GM21390 (cell line): ENCODE results near the gene TMEM185A.
A peak's percentile ranks its signal among the peaks of the same experiment; 100 is the strongest.
"Not testable (repeated sequence)": the region's sequence is repeated elsewhere in the genome, so short reads cannot be mapped to it uniquely, and the experiment has no call there.

Experiments
- ATAC-seq: cut with Tn5 transposase; IDR thresholded peaks from one replicate; pipeline ENCODE4 v1.9.1; 2021; ENCODE audit not compliant: unreplicated experiment

TMEM185A gene

DNA sequence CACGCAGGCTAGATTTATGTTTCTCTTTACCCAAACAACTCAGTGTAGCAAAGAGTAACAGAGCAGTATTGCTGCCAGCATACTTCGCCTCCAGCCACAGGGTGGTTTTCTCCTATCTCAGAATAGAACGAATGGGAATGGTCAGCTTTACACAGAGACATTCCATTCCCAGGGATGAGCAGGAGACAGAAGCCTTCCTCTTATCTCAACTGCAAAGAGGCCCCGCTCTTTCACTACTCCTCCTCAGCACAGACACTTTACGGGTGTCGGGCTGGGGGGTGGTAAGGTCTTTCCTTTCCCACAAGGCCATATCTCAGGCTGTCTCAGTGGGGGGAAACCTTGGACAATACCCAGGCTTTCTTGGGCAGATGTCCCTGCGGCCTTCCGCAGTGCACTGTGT lies 4.8 kb downstream of the TMEM185A start:
- not testable (repeated sequence) for ATAC-seq

DNA sequence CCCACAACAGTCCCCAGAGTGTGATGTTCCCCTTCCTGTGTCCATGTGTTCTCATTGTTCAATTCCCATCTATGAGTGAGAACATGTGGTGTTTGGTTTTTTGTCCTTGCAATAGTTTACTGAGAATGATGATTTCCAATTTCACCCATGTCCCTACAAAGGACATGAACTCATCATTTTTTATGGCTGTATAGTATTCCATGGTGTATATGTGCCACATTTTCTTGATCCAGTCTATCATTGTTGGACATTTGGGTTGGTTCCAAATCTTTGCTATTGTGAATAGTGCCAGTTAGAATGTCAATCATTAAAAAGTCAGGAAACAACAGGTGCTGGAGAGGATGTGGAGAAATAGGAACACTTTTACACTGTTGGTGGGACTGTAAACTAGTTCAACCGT lies 11.9 kb downstream of the TMEM185A start:
- ATAC-seq, result not testable (repeated sequence)

DNA sequence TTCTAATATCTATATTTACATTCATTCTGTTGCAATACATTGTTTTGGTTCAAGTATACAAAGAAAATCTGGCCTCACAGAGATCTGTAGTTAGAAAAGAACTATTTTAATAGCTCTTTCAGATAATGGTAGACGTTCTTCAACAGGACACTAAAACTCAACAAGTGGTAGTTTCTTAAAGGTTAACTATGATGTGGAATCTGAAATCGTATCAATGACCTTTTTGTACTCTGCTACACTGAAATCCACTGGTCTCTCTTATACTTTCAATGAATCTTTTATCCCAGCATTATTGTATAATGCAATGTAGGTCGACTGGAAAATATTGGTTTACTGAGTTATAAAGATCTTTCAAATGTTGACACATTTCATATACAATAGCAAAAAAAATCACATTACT lies 12.7 kb downstream of the TMEM185A start:
- no peak for ATAC-seq

DNA sequence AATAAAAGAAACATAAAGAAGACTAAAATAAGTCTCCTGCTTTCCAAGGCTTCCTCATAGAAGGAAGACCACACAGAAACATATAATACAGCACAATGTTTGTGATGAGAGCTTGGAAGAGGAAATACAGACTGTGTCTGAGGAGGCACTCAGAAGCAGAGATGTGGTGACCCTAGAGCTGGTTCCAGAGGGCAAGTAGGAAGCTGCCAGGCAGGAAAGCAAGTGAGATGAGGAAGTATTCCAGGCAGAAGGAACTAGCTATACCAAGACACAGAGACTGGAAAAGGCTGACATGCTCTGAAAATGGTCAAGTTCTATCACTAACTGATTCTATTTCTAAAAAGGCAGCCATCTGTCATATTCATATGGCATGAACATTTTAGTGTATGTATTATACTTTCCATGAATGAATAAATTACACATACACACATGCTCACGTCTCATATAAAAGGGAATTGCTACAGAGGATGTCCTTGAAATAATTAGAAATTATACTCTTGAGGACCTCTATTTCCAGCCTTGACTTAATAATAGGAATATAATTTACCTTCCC lies 19.9 kb downstream of the TMEM185A start:
- no peak for ATAC-seq

DNA sequence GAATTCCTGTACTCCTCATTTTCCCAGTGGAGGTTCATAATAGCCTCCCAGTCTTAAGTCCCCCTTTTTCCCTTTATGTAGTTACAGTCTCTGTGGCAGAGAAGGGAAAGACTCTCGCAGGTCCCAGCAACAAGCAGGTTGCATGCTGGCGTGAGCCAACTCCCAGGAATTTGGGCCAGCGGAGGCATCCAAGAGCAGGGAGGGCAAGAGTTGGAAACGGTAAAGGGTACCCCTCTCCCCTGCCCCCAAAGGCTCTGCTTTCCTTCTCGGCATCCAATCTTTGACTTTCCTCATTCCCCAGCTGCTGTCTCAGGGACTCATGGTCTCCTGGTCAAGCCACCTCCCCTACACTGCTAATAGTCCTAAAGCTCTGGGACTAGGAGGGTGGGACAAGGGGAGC lies 21.1 kb downstream of the TMEM185A start:
- ATAC-seq, result no peak

DNA sequence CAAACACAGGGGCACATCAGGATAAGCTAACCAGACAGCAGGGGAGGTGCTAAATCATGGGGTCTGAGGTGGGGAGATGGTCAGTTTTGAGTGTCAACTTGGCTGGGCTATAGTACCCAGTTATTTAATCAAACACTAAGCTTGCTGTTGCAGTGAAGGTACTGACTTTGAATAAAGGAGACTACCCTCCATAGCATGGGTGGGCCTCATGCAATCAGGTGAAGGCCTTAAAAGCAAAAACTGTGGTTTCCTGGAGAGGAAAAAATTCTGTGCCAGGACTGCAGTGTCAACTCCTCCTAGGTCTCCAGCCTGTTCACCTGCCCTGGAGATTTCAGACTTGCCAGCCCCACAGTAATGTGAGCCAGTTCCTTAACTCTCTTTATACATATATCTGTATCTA lies 23.9 kb downstream of the TMEM185A start:
- no peak for ATAC-seq

DNA sequence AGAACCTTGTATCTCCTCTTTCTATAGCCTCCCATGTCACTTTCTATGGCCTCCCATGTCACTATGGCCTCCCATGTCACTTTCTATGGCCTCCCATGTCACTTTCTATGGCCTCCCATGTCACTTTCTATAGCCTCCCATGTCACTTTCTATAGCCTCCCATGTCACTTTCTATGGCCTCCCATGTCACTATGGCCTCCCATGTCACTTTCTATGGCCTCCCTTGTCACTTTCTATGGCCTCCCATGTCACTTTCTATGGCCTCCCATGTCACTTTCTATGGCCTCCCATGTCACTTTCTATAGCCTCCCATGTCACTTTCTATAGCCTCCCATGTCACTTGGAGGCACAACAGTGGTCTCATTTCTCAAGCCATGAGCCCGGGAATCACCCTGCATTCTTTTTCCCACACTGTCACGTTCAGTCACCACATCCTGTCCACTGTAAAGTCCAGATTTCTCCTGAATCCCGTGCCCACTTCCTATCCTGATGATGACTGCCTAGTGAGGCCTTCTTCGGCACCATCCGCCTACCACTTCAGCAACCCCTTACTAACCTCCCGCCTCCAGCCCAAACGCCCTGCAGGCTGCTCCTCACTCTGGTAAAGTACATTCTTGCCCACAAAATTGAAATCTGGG lies 26.2 kb downstream of the TMEM185A start:
- ATAC-seq, result not testable (repeated sequence)

DNA sequence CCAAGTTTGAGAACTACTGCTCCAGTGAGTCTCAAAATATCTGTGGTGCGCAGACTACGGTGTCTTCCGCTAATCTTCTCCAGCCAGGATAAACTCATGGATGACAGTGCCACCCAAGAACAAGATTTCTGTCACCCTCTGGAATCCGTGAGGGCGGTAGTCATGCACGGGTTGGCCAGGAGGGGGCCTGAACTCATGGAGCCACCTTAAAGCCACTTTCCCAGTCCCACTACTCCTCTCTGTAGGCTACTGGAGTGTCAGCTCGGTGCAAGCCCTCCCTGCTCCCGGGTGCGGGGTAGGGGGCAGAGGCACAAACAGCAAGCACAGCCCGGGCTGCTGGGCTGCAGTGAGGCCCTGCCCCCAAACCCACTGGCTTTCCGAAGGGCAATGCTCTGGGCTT lies 33.0 kb downstream of the TMEM185A start:
- not testable (repeated sequence) for ATAC-seq

DNA sequence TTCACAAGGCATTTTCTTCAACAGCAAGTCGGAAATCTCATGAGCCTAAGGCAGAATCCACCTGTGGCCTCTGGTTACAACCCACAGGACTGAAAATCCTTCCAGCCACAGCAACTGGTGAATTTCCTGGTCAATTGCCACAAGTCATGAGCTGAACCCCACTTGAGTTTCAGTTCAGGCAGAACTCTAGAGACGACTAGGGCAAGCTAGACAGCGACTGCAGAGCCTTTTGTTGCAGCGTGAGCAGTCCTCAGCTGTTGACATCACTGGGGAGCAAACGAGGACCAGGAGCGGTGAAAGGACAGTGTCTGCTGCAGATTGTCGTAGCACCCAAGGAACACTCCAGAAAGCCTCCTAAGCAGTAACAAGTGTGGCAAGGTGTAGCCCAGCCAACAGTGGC lies 35.6 kb downstream of the TMEM185A start:
- ATAC-seq, result not testable (repeated sequence)

DNA sequence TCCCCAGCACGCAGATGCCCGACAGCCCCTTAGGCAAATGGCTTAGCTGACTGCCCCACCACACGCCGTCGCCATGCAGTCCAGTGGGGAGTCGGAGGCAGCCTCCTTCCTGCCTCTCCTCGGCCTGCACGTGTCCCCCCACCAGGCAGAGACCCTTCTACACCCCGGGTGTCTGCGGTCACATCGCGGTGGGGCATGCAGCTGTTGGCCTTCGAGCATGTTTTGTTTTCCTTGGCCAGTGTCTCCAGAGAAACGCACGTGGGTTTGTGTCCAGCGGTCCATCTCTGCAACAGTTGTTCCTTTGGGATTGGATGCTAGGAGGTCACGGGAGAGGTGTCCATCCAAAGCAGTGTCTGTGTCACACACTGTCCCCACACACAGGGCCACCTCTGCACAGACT lies 36.4 kb downstream of the TMEM185A start, which contains the start of gene HSFX2:
TSS of gene HSFX2 (minus strand) at position 101 of the 400 bp plus-strand sequence. CDS start 614 bp downstream, outside the sequence.
- ATAC-seq, result not testable (repeated sequence)

DNA sequence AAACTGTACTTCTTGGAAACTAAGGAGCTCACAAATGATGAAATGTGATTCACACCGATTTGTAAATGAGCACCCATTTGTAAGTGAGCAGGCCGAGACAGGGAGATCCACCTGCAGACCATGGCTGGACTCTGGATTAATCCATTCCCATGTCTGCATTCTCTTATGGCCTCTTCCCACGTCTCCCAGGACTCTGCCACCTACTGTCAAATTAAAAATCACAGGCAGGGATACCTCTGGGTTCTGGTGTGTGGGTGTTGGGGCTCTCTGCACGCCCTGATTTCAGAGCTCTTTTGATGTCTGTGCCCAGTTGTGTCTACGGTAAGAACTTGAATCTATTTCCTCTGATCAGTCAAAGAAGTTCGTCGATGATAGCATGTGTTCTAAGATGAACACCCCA lies 40.6 kb downstream of the TMEM185A start:
- not testable (repeated sequence) for ATAC-seq

DNA sequence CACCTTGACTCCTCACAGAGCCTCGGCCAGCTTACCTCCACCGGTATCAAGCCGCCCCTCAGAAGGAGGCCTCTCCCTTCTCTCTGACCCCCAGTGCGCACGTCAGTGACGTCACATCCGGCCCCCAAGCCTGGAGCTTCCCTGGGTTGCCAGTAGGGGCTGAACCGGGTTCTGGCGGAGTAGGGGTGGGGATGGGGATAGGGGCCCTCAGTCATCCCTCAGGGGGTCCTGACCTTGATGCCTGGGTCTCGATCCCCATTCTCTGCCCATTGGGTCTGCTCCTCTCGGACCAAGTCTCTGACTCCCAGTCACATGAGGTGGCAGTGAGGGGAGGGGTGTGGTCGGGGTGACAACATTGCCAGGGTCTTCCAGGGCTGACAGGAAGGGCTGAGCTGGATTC lies 44.2 kb downstream of the TMEM185A start, which contains the start of gene MAGEA9B:
TSS of gene MAGEA9B (minus strand) at position 101 of the 400 bp plus-strand sequence. CDS start 4,280 bp downstream, outside the sequence.
- ATAC-seq, result not testable (repeated sequence)

DNA sequence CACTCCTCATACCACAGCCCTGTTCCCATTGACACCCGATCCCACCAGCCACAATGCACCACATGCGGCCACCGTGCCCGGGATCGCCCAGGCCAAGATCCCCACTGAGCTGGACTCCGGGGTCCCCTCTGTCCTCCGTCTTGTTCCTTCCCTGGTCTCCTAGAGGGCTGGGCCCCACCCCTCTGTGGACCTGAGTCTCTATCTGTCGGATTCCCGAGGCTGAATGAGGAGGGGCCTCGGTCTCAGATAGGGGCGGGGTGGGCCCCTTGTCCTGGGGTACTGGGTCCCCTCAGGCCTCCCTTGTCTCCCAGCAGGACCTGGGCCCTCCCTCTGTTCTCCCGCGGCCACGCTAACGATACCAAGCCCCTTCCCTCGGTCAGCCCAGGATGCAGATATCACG lies 46.0 kb downstream of the TMEM185A start:
- not testable (repeated sequence) for ATAC-seq

DNA sequence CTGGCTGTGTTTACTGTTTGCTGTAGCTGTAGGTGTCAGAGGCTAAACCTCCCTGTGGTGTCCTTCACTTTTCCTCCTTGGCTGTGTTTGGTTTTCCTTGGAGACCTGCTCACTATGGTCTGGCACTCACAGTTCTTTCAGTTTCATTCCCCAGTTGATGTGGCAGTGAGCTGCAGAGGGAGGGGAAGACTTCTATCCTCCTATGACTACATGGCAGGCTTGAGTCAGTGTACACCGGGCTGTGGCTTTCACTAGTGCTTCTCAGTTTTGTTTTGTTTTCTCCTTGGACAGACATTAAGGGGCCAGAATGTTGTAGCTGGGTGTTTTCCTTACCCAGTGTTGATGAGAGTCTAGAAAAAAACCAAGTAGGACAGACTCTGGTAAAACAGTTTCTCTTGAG lies 58.1 kb downstream of the TMEM185A start:
- ATAC-seq, result peak; percentile 100

DNA sequence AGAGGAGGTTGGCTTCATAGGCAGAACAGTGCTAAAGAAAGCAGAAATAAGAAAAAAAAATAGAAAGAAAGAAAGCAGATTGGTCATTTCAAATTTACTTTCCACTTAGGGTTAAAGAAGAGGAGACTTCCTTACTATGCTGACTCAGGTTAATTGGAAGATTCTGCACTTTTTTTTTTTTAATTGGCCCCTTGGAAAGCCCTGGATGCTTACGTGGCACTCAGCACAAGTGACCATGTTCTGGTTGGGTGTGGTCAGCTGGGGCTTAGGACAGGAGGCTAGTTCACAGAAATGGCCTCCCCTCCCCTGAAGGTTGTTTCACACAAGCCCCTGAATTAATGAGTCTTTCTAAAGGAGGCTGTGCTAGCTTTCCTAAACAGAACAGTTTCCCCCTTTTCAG lies 58.8 kb downstream of the TMEM185A start:
- no peak for ATAC-seq

DNA sequence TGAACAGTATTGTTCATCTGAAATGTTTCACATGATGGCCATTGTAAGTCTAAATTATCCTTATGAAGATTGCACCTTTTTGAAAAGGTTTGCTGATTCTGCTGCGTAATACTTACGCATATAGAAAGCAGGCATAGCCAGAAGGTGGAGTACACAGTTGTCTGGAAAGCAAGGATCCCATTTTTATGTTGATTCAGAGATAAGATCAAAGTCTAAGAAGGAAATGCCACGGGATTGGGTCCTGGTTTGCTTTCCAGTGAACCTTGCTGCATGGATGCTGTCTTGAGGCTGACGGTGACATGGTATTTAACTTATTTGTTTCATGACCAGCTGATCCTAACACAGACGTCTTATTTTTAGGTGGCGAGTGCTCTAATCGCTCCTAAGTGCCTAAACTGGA lies 59.8 kb downstream of the TMEM185A start:
- ATAC-seq, result no peak

DNA sequence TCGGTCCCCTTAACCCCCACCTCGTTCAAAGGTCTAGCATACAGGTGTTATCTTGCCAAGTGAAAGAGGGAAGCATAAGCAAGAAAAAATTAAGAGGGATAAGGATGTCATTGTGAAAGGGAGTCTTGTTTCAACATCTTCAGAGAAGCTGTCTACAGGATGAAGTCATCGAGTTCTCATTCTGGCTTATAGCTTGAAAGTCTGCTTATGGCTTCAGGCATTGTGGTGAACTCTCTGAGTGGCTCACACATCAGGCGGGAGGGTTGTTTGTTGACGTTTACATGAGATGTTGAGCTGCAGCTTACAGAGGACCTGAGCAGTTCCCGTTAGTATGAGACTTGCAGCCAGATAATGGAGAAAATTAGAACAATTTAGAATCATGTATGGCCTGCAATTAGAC lies 60.9 kb downstream of the TMEM185A start:
- no peak for ATAC-seq

DNA sequence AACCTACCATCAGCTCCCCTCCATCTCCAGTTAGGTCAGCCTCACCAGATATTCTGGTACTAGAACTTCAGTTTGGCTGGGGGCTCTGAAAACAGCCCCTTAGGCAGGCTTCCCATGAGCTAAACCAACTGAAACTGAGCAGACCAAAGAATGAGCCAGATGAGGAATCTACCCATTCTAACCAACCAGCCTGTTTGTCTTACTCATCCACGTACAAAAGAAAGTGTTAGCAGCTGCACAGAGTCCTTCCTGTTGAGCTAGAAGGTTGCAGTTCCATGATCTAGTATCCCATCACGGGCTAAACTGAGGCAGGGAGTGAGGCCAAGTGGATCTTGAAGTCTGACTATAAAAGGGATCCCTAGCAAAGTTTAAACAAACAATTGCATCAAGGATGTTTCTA lies 61.8 kb downstream of the TMEM185A start:
- no peak for ATAC-seq

DNA sequence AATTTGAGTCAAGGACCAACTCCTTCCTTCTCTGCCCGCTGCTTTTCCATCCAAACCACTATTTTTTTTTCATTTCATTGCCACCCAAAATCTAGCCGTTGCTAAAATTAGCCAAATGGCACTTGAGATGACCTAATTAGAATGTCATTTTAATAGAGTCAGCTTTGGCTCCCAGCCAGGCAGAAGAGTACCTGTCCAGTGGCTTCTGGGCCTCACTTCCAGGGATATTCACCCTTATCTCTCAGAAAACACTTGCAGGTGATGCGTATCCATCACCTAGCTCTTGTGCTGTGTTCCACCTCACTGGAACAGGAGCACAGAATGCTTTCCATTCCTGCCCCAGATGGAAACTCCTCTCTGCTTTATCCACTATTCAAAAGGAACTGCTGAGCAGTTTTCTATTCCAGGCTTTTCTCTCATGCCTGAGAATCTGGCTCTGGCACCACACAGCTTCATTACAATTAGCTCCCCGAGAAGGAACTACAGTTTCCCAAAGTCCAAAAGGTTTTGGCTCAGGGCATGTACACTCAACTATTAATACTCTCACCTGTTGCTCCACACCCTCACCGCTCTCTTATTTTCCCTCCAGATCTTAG lies 62.8 kb downstream of the TMEM185A start:
- ATAC-seq, result no peak

DNA sequence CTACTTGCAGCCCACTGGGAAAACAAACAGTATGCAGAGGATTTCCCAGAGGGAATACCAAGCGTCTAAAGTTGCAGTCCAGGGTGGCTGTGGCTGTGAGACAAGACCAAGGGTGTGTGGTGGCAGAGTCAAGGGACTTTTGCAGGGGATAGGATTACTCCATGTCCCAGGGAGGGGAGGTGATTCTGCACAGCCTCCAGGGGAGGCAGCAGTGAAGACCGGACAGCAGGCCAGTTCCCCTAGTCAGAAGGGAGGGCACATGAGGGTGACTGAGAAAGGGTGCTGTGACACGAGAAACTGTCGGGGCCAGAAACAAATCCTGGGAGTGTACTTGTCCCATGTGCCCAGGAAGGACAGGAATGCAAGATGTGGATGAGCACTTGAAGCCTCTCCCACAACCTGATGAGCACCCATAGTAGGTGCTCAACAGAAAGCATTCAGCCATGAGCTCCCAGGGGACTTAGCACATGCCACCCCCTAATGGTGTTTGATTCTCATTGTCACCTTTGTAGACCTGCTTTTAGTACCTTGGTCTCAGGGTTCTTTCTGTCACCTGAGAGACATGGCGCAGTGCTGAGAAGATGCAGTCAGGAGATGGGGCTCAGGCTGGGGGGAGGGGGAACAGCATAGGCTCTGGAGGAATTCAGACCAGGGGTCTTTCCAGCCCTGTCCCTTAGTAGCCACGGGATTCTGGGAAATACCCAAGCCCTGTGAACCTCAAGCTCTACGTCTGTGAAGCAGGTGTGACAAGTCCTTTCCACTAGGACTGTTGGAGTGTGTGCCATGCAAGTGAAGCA lies 63.8 kb downstream of the TMEM185A start:
- no peak for ATAC-seq

DNA sequence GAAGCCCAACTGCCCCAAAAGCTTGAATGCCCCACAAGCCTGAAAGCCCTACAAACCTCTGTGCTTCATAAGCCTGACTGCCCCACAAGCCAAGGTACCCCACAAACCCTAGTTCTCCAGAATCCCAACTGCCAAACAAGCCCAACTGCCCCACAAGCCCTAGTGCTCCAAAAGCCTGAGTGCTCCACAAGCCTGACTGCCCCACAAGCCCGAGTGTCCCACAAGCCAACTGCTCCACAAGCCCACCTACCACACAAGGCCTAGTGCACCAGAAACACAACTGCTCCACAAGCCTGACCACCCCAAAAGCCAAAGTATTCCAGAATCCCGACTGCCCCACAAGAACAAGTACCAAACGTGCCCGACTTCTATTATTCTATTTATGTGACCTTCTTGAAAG lies 68.2 kb downstream of the TMEM185A start:
- no peak for ATAC-seq

DNA sequence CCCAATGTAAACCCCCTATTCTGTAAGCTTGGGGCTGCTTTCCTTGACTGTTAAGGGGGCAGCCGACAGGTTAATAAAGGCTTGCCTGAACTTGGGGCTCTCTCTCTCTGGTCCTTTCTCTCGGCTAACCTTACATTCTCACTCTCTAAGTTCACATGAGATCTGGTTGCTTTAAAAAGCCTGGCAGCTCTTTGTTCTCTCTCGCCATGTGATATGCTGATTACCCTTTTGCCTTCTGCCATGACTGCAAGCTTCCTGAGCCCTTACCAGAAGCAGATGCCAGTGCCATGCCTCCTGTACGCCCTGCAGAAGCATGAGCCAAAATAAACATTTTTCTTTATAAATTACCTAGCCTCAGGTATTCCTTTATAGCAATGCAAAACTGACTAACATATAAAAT lies 76.3 kb downstream of the TMEM185A start:
- ATAC-seq, result not testable (repeated sequence)
